ENCODE measurements around the gene PSENEN.

PSENEN gene

DNA sequence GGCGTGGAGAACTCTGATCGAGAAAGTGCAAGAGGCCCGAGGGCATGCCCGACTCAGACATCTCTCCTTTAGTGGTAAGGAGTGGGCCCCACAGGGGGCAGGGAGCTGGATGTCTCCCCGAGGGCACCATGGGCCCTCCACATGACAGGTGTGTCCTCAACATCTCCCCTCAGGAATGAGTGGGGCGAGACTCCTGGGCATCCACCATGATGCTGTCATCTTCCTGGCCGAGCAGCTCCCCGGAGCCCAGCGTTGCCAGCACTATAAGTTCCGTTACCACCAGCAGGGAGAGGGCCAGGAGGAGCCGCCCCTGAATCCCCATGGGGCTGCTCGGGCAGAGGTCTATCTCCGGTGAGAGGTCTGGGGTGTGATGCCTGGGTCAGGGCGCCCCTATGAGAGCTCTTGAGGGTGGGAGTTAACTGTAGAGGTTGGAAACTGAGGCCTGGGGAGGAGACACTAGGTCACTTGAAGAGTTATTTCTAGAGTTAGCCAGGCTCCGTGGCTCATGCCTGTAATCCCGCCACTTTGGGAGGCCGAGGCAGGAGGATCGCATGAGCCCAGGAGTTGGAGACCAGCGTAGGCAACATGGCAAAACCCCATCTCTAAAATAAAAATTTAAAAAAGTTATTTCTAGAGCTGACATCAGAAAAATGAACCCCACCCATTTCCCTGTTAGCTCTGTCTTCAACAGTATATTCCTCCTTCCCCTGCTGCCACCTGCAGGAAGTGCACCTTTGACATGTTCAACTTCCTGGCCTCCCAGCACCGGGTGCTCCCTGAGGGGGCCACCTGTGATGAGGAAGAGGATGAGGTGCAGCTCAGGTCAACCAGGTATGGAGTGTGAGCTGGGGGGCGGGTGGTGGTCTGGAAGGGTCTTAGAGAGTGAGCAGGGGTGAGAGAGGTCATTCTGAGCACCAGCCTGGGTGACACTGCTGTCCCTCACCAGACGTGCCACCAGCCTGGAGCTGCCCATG is 8.3 kb upstream of the PSENEN start:
- TF ChIP-seq, protein P1, sequence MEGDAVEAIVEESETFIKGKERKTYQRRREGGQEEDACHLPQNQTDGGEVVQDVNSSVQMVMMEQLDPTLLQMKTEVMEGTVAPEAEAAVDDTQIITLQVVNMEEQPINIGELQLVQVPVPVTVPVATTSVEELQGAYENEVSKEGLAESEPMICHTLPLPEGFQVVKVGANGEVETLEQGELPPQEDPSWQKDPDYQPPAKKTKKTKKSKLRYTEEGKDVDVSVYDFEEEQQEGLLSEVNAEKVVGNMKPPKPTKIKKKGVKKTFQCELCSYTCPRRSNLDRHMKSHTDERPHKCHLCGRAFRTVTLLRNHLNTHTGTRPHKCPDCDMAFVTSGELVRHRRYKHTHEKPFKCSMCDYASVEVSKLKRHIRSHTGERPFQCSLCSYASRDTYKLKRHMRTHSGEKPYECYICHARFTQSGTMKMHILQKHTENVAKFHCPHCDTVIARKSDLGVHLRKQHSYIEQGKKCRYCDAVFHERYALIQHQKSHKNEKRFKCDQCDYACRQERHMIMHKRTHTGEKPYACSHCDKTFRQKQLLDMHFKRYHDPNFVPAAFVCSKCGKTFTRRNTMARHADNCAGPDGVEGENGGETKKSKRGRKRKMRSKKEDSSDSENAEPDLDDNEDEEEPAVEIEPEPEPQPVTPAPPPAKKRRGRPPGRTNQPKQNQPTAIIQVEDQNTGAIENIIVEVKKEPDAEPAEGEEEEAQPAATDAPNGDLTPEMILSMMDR (IDR thresholded peaks at IDR 0.05; ENCODE audit: low read depth, low read length): no peak
- DNase-seq (ENCODE audit: extremely low read depth, low read depth): no peak

DNA sequence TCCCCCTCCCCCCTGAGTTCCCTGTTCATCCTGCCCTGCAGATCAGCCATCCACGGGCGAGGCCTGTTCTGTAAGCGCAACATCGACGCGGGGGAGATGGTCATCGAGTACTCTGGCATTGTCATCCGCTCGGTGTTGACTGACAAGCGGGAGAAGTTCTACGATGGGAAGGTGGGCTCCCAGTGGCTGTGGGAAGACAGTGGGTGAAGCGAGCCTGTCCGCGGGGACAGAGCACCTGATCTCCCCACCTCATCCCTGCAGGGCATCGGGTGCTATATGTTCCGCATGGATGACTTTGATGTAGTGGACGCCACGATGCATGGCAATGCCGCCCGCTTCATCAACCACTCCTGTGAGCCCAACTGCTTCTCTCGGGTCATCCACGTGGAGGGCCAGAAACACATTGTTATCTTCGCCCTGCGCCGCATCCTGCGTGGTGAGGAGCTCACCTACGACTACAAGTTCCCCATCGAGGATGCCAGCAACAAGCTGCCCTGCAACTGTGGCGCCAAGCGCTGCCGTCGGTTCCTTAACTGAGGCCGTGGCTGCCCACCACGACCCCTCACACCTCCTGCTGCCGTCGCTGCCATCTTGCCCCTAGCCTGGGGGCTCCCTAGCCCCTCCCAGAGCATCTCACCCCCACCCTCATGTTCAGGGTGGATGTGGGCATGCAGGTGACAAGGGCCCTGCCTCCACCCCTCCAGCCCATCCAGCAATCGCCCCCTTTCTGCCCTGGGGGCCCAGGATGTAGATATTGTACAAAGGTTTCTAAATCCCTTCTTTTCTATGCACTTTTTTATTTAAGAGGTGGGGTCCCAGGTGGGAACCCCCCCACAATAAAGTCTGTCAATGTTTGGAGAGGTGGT is 7.2 kb upstream of the PSENEN start:
- no peak for DNase-seq (ENCODE audit: extremely low read depth, low read depth)
- TF ChIP-seq, protein P1 (IDR thresholded peaks at IDR 0.05; ENCODE audit: low read depth, low read length): no peak

DNA sequence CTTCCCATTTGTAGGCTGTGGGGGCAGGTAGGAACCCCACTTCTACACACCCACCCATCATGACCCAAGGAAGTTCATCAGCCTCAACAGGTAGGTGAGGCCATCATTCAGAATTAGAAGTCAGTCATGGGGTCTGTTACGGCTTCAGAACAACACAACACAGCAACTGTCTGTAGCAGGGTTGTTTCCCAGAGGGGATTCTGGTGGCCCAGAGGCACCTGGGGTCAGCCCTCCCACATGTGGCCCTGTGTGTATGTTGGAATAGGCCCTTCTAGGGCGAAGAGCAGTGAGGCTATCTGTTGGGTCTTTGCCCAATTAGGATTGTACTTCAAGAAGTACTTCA is 6.6 kb upstream of the PSENEN start:
- TF ChIP-seq, protein P1 (IDR thresholded peaks at IDR 0.05; ENCODE audit: low read depth, low read length): no peak
- DNase-seq (ENCODE audit: extremely low read depth, low read depth): no peak

DNA sequence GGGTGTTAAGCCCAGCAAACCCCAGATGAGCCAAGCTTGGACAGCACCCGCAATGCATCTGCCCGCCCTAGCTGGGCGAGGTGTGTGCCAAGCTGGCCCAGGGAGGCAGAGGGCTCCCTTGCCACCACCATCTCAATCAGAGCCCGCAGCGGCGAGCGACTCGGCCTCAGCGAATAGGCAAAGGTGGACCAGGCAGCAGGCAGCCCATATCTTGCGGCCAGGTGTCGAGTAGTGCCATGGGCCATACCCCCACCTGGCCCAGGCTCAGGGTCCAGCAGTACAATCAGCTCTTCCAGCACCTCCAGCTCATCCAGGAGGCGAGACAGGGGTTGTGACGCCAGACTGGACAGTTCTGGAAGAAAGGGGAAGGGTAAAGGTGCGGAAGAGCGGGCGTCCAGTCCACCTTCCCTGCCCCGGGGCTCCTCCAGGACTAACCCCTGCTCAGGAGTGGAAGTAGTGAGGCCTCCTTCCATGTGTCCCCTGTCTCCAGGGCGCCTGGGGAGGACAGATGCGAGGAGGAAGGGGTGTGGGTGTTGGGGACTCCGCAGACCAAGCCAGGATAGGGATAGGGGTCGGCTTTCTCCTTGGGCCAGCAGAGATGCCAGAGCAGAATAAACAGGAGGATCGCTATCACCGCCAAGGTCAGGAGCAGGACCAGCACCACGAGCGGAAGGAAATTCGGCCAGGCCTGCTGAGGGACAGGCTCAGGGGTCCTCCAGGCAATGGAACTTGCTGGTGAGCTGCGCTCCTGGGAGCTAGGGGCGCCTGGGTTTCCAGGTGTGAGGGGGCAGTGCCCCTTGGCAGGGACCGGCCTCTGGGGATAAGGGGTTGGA is 6.0 kb upstream of the PSENEN start:
- TF ChIP-seq, protein P1 (IDR thresholded peaks at IDR 0.05; ENCODE audit: low read depth, low read length): no peak

DNA sequence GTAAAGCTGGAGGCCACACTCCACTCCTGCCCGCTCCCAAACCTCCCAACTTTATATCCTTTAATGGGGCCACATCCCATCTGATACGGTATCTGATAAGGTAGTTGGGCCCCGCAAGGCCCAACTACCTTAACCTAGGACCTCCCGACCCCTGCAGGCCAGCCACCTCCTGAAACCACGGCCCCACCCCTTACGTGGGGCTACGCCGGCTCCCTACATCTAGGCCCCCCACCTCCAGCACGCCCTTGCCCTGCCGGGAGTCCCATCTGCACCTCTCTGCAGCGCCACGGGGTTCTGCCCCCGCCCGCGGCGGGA is 5.4 kb upstream of the PSENEN start:
- TF ChIP-seq, protein P1 (IDR thresholded peaks at IDR 0.05; ENCODE audit: low read depth, low read length): no peak
- no peak for DNase-seq (ENCODE audit: extremely low read depth, low read depth)

More for the DNA sequence above, 6.0 kb upstream of the PSENEN start:
- DNase-seq (ENCODE audit: extremely low read depth, low read depth): no peak

DNA sequence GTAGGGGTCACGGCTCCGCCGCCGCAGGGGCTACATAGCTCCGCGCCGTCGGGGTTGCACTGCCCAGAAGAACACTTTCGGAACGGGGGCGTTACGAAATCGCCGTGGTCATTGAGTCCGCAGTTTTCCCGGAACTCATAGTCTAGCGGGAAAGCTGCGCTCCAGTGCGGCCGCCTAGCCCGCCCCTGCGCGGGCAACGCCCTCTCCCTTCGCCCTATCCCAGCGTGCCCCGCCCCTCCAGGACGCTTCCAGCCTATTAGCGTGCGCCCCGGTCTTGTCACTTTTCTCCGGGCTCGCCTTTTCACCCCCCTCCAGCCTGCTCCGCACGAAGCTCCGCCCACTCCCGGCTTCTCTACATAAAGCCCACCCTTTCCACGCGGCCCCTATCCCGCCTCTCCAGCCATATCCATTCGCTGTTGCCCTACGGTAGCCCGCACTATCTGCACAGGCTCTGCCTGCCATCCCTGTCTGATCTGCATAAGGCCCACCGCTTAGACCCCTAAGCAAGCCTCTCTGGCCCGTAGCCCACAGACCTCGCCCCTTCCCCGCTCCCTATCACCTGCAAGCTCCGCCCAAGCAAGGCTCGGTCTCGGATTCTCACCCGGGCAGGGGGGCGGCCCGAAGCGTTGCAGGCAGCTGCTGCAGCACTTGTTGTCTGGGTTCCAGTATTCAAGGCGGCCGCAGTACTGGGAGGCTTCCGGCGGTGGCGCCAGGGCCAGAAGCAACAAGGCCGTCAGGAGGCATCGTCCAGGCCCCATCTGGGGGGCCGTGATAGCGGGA is 4.8 kb upstream of the PSENEN start:
- DNase-seq (ENCODE audit: extremely low read depth, low read depth): peak; percentile 89
- TF ChIP-seq, protein P1 (IDR thresholded peaks at IDR 0.05; ENCODE audit: low read depth, low read length): no peak; the same call in 1 of the 2 replicates
